ENCODE results near the gene CROCC2.

Gene CROCC2

GRCh38 chr2:240932724-240933047, 26.6 kb downstream of the CROCC2 start:
- DNase-seq (ENCODE audit: low read depth in 1 of 2, low spot score in 1 of 2), result no peak

GRCh38 chr2:240933048-240933965, 27.2 kb downstream of the CROCC2 start:
- no peak for DNase-seq (ENCODE audit: low read depth in 1 of 2, low spot score in 1 of 2)

DNA sequence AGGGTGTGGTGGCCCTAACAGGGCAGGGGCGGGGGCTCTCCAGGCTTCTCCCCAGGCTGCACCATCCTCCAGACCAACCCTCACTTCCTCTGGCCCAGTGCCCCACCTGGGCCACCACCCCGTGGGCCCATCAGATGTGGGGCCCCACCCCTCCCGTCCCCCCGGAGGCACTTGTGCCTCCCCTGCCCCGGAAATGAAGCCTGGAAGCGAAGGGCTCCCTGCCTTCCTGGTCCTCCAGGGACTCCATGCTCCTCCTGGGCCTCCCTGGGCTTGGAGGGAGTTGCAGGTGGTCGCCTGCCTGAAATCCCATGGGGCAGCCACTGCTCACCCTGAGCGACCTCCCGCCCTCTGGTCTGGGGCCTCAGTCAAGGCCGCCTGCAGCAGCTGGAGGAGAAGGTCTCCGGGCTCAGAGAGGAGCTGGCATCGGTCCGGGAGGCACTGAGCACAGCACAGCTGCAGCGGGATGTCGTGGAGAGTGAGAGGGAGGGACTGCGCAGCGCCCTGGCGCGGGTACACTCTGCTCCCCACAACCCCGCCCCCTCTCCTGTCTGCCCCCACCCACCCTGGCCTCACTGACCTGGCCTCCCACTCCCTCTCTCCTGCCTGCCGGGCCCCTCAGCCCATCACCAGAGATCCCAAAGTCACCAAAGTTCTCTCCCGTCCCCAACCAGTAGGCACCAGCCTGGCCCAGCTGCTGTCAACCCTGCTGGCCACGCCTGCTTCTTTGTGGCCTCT, 28.0 kb downstream of the CROCC2 start:
- DNase-seq (ENCODE audit: low read depth in 1 of 2, low spot score in 1 of 2), result no peak

- no peak for DNase-seq (ENCODE audit: low read depth in 1 of 2, low spot score in 1 of 2)
Observed at GRCh38 chr2:240934701-240935102, 28.6 kb downstream of the CROCC2 start.

GRCh38 chr2:240935103-240935876, 29.2 kb downstream of the CROCC2 start:
- no peak for DNase-seq (ENCODE audit: low read depth in 1 of 2, low spot score in 1 of 2)

DNA sequence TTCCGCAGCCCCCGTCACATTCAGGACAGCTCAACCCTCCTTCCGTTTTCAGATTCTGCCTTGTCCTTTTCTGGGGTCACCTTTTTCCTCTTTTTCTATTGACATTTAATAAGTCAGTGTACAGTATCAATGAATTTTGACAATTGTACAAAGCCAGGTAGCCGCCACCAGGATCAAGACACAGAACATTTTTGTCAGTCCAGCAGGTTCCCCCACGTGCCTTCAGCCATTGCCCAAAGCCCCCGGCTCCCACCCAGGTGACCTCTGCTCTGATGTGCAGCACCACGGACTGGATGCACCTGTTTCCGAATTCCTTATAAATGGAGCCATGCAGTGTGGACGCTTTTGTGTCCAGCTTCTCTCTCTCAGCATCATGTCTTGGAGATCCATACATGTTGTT, 30.0 kb downstream of the CROCC2 start:
- no peak for DNase-seq (ENCODE audit: low read depth in 1 of 2, low spot score in 1 of 2)

DNA sequence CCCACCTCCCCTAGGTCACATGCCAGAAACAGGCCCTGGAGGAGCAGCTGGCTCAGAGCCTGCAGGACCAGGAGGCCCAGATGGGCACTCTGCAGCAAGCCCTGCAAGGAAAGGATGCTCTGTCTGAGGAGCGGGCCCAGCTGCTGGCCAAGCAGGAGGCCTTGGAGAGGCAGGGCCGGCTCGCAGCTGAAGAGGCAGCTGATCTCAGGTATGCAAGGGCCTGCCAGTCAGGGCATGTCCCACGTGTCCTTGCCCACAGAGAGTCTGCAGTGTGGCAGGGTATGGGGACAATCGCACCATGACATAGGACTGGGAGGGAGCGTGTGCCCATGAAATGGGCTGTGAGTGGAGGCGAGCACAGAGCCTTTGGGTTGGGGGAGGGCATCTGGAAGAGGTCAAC, 39.9 kb downstream of the CROCC2 start:
- DNase-seq (ENCODE audit: low read depth in 1 of 2, low spot score in 1 of 2), result no peak

DNA sequence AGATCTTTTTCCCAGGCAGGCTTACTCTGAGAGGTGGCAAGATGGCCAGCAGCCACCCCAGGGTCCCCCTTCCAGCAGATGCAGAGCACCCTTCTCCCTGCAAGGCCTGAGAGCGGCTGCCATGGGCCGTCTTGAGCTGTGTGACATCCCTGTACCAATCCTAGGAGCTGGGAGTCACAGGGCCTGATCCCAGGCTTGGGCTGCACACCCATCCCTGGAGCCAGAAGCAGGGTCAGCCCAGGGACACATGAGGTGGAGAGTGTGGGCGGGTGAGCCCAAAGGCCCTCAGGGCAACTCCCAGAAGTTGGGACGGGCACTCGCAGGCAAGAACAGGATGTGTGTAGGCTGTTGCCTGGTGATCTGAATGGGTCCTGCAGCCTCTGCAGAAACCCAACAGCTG, 40.5 kb downstream of the CROCC2 start:
- DNase-seq (ENCODE audit: low read depth in 1 of 2, low spot score in 1 of 2), result no peak

DNA sequence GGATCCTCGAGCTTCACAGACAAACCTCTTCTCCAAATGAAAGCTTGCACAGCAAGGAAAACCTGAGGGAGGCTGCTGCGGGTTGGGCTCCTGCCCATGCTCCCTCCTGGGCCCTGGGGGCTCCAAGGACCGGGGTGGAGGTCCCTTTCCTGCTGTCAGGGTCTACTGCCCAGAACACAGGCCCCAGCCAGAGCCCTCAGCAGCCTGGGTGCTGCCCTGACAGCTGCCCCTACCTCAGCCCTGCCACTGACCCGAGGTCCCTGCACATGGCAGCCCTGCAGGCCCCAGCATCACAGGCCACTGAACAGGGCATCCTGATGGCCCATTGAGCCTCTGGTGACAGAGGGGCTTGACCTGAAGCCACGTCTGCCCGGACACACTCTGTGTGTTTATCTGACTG, 41.0 kb downstream of the CROCC2 start:
- DNase-seq (ENCODE audit: low read depth in 1 of 2, low spot score in 1 of 2), result no peak

- no peak for DNase-seq (ENCODE audit: low read depth in 1 of 2, low spot score in 1 of 2)
Observed at GRCh38 chr2:240947607-240948006, 41.5 kb downstream of the CROCC2 start.

DNA sequence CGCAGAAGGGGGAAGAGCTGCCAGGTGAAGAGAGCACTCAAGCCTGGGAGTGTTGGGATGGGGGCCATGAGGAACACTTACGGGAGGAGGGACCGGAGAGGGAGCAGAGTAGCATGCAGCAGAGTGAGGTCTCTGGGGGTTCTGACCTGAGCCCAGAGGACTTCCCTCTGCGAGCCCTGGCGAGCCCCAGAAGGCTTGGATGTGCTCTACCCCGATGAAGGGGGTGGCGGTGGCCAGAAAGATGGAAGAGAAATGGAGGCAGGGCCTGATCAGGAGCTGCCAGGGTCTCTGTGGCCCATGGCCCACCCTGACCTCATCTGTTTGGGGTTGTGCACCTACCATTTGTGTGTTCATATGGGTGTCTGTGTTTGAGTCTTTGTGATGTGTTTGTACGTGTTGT, 42.0 kb downstream of the CROCC2 start:
- DNase-seq (ENCODE audit: low read depth in 1 of 2, low spot score in 1 of 2), result no peak

DNA sequence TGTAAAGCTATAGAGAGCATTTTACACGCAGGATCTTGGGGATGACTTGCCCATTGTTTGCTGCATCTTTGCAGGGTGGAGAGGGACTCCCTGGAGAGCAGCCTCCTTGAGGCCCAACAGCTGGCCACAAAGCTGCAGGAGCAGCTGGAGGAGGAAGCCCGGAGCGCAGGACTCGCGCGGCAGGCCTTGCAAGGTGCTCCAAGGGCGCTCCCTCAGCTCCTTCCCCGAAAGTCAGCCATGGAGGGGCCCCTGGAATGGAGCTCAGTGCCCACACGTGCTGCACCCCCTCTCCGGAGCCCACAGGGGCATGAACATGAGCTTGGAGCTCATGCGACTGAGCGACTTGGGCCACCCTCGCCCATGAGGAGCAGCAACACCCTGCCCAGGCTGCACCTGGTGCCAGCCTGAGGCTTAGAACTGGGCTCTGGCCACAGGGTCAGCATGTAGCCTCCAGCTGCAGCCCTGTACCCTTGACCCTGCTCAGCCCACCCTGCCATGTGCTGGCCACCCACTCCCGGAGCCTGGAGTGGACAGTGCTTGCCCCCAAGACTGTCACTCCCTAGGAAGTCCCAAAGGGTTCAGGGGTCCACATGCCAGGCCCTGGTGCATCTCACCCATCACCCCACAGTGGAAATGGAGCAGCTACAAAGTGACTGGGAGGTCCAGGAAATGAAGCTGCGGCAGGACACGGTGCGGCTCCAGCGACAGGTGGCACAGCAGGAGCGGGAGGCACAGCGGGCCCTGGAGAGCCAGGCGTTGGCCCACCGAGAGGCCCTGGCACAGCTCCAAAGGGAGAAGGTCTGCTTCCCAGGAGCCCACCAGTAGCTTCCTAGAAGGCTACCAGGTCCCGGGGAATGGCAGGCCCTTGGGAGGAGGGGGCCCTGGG, 43.0 kb downstream of the CROCC2 start:
- DNase-seq (ENCODE audit: low read depth in 1 of 2, low spot score in 1 of 2), result no peak

GRCh38 chr2:240949791-240950705, 43.9 kb downstream of the CROCC2 start:
- no peak for DNase-seq (ENCODE audit: low read depth in 1 of 2, low spot score in 1 of 2)

- DNase-seq (ENCODE audit: low read depth in 1 of 2, low spot score in 1 of 2), result no peak
Observed at GRCh38 chr2:240951045-240951594, 45.0 kb downstream of the CROCC2 start.

GRCh38 chr2:240952496-240953246, 46.5 kb downstream of the CROCC2 start:
- DNase-seq (ENCODE audit: low read depth in 1 of 2, low spot score in 1 of 2), result no peak

- no peak for DNase-seq (ENCODE audit: low read depth in 1 of 2, low spot score in 1 of 2)
Observed at GRCh38 chr2:240953426-240954410, 47.6 kb downstream of the CROCC2 start.
